Left lung (tissue), 10 donors: ENCODE results near the gene SH3TC2. TPM values are rescaled to one million over a fixed set of nuclear protein-coding genes. Genes with fewer than 3 reads are reported as not detected.

Source experiments
- ATAC-seq: fragments of 200-7000 bp; cut with Tn5 transposase; one replicate; pipeline ENCODE4 v1.9.1; 2020; ENCODE audit warnings: moderate library complexity
- DNase-seq, 4 donors: peaks; one replicate each; pipeline ENCODE4 v3.0.0-alpha.2; 2013 to 2020
- H3K27ac ChIP-seq, 2 donors: fragments of 200-600 bp; sonication (generic) in 1 of 2; one replicate each; pipeline versions ENCODE4 v1.5.0 to v1.8.0; 2020 to 2021
- H3K27me3 ChIP-seq, 2 donors: fragments of 200-600 bp; sonication (generic) in 1 of 2; one replicate each; pipeline versions ENCODE4 v1.5.0 to v1.8.0; 2020 to 2021
- H3K36me3 ChIP-seq, 2 donors: fragments of 200-600 bp; sonication (generic) in 1 of 2; one replicate each; pipeline versions ENCODE4 v1.5.0 to v1.8.0; 2020 to 2021
- H3K4me1 ChIP-seq, 2 donors: fragments of 200-600 bp; one replicate each; pipeline ENCODE4 v1.8.0; 2021
- H3K4me3 ChIP-seq, 2 donors: fragments of 200-600 bp; sonication (generic) in 1 of 2; one replicate each; pipeline versions ENCODE4 v1.5.0 to v1.8.0; 2020 to 2021; ENCODE audit warnings: mild to moderate bottlenecking in 1 of 2
- H3K9me3 ChIP-seq, 2 donors: fragments of 200-600 bp; sonication (generic) in 1 of 2; one replicate each; pipeline versions ENCODE4 v1.5.0 to v1.8.0; 2020 to 2021
- CTCF ChIP-seq, 2 donors: fragments of 200-600 bp; sonication (generic) in 1 of 2; IDR thresholded peaks; one replicate each; pipeline versions ENCODE4 v1.5.0 to v1.8.0; 2021; ENCODE audit warnings: antibody characterized with exemption in 2 of 2
- intact Hi-C, 2 donors: fragments of 100-400 bp; cut with DNase I; formaldehyde crosslinking; loops; one replicate each; pipeline versions ENCODE4 v1.11.2 to v1.14.2; 2022
- polyA plus RNA-seq, 6 donors: library from polyadenylated mRNA; unstranded; fragments of 120-200 nt; gene quantifications; one replicate each; pipeline ENCODE4 v1.2.1, GENCODE V29; 2013; ENCODE audit not compliant: insufficient read length in 6 of 6
- total RNA-seq, 2 donors: library from RNA; stranded (reverse); fragmentation: NEBNext Ultra II Directional; extraction: Animal tissue kit (Norgen Biotek cat#: 25700); gene quantifications; one replicate each; pipeline ENCODE4 v1.2.1, GENCODE V29; 2021
- donor health status: DM: no; HTN: yes; CAD: no.
- donor health status: DM: no; HTN: no; CAD: no.

The SH3TC2 gene
- total and polyA plus RNA-seq, 8 donors, result 1.0 to 2.5 (median 2.1) TPM

DNA sequence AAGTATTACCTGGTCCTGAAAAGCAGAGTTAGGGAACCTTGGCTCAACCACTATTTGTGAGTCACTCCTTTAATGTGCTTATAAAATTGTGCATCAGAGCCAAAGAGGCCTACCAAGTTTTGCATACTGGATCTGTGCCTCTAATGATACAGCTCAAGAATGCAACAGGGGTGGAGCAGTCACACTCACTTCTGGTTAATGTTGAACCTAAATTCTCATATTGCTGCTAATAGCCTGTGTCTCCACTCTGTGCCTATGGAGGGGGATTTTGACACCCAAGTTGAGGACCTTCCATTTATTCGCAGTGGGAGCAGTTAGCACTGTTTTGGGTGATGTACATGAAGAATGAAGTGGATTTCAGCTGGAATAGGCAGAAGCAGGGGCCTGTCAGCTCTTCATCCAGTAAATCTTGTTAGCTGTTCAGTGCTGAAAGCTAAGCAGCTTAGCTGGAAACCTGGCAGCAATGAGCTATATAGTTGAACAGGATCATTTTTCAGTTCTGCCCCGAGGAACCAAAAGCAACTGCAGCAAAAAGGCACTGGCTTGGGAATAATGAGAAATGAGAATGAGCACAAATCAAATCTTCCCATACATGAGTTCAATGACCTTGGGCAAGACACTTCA lies 9.7 kb downstream of the SH3TC2 start:
- intact Hi-C loops, result no loop called here
- TF ChIP-seq CTCF (IDR thresholded peaks at IDR 0.05), result no peak
- ATAC-seq (peak; percentile 46), DNase-seq (no peak)
- H3K27ac ChIP-seq, result no peak overlapping the region
- no peaks in the 10 kb centered on the region for H3K27me3 ChIP-seq
- H3K4me1 ChIP-seq, result no peaks in the 10 kb centered on the region
- peaks cover 0 to 3% of the 10 kb centered on the region in 2 donors for H3K9me3 ChIP-seq
- H3K36me3 ChIP-seq, result no peaks in the 10 kb centered on the region
- H3K4me3 ChIP-seq, result no peak overlapping the region

GRCh38 chr5:149049371-149049781 lies 13.5 kb downstream of the SH3TC2 start:
- Histone ChIP-seq H3K4me1 (no peaks in the 10 kb centered on the region), H3K27ac (no peak overlapping the region), H3K27me3 (no peaks in the 10 kb centered on the region), H3K9me3 (no peaks in the 10 kb centered on the region), H3K4me3 (no peak overlapping the region), H3K36me3 (no peaks in the 10 kb centered on the region)
- TF ChIP-seq CTCF (IDR thresholded peaks at IDR 0.05), result no peak
- no peak for DNase-seq
- ATAC-seq, result no peak
- intact Hi-C loops, result no loop called here

GRCh38 chr5:149048811-149049210 lies 14.1 kb downstream of the SH3TC2 start:
- Histone ChIP-seq H3K4me3 (no peak overlapping the region), H3K4me1 (no peaks in the 10 kb centered on the region), H3K36me3 (no peaks in the 10 kb centered on the region), H3K27ac (no peak overlapping the region), H3K27me3 (no peaks in the 10 kb centered on the region), H3K9me3 (no peaks in the 10 kb centered on the region)
- DNase-seq, result no peak
- no peak for TF ChIP-seq CTCF (IDR thresholded peaks at IDR 0.05)
- intact Hi-C loops, result no loop called here
- no peak for ATAC-seq

- Histone ChIP-seq H3K36me3 (no peaks in the 10 kb centered on the region), H3K27ac (no peak overlapping the region), H3K27me3 (no peaks in the 10 kb centered on the region), H3K4me1 (peaks cover 0 to 6% of the 10 kb centered on the region in 2 donors), H3K4me3 (no peak overlapping the region), H3K9me3 (no peaks in the 10 kb centered on the region)
- DNase-seq (no peak), ATAC-seq (no peak)
- TF ChIP-seq CTCF (IDR thresholded peaks at IDR 0.05), result no peak
- intact Hi-C loops, result no loop called here
Measured at GRCh38 chr5:149047462-149047861, 15.4 kb downstream of the SH3TC2 start.

DNA sequence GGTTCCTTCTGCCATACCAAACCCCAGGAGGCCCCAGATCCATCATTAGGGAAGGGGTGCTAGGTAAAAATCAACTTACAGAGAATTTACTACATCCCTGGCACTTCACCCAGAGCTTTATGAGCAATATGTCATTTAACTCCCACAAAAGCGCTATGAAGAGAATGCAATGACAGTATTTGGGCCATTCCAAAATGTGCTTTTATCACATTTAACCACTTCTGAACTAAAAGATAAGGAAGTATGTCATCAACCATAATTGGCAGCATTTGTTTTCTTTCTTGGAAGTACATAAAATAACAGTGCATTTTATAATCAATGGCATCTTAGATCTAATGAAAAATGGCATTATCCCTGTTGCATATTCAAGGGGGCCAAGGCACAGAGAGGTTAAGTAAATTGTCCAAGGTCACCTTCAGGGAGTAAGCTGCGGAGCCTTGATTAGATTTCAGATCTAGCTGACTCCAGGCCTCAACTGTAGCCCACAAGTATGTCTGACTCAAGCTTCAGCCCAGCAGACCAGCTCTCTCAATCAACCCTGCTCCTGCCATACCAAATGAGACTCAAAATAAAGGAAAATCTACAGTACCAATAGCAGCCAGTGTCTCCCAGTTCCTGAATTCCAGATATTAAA lies 16.5 kb downstream of the SH3TC2 start:
- Histone ChIP-seq H3K9me3 (no peaks in the 10 kb centered on the region), H3K4me1 (peaks cover 0 to 9% of the 10 kb centered on the region in 2 donors), H3K36me3 (no peaks in the 10 kb centered on the region), H3K4me3 (no peak overlapping the region), H3K27me3 (no peaks in the 10 kb centered on the region), H3K27ac (no peak overlapping the region)
- TF ChIP-seq CTCF (IDR thresholded peaks at IDR 0.05), result no peak
- DNase-seq, result no peak
- intact Hi-C loops, result no loop called here
- ATAC-seq, result no peak
